Liver (tissue), 9 donors: ENCODE measurements around the gene FNDC8. TPM values are rescaled to one million over a fixed set of nuclear protein-coding genes. Genes with fewer than 3 reads are reported as not detected.

ENCODE experiments used
- DNase-seq: peaks from one replicate; pipeline ENCODE4 v3.0.0-alpha.2; 2017; ENCODE audit warnings: low spot score
- H3K27ac ChIP-seq, 2 donors: one replicate each; pipeline ENCODE4 v1.7.0; 2013; ENCODE audit warnings: inconsistent platforms in 2 of 2, low read length in 2 of 2, control low read depth in 1 of 2, low read depth in 1 of 2, mild to moderate bottlenecking in 1 of 2
- H3K27me3 ChIP-seq, 4 donors: one replicate each; pipeline versions ENCODE4 v1.6.1 to v1.7.0; 2013; ENCODE audit warnings: low read length in 3 of 4, inconsistent platforms in 1 of 4, mild to moderate bottlenecking in 1 of 4, moderate library complexity in 1 of 4; ENCODE audit not compliant: control insufficient read depth in 4 of 4, insufficient read depth in 4 of 4
- H3K36me3 ChIP-seq, 4 donors: one replicate each; pipeline versions ENCODE4 v1.6.1 to v1.7.0; 2013; ENCODE audit warnings: low read length in 3 of 4, mild to moderate bottlenecking in 3 of 4, low read depth in 1 of 4, moderate library complexity in 1 of 4; ENCODE audit not compliant: control insufficient read depth in 4 of 4, insufficient read depth in 3 of 4
- H3K4me1 ChIP-seq, 4 donors: one replicate each; pipeline versions ENCODE4 v1.6.1 to v1.7.0; 2013; ENCODE audit warnings: low read length in 3 of 4, mild to moderate bottlenecking in 3 of 4, moderate library complexity in 1 of 4; ENCODE audit not compliant: control insufficient read depth in 4 of 4, insufficient read depth in 4 of 4
- H3K4me3 ChIP-seq, 3 donors: one replicate each; pipeline versions ENCODE4 v1.6.1 to v1.7.0; 2013; ENCODE audit warnings: low read length in 3 of 3, control low read depth in 1 of 3, low read depth in 1 of 3, mild to moderate bottlenecking in 1 of 3
- H3K9ac ChIP-seq, 2 donors: one replicate each; pipeline ENCODE4 v1.7.0; 2013; ENCODE audit warnings: low read length in 2 of 2, mild to moderate bottlenecking in 2 of 2, moderate library complexity in 2 of 2, control low read depth in 1 of 2, low read depth in 1 of 2
- H3K9me3 ChIP-seq, 4 donors: one replicate each; pipeline versions ENCODE4 v1.6.1 to v1.7.0; 2013; ENCODE audit warnings: low read length in 3 of 4; ENCODE audit not compliant: control insufficient read depth in 4 of 4
- FOXA1 ChIP-seq: IDR thresholded peaks from 2 replicates; pipeline ENCODE4 v1.6.1; 2016; ENCODE audit warnings: antibody characterized with exemption
- FOXA2 ChIP-seq: IDR thresholded peaks from 2 replicates; pipeline ENCODE4 v1.6.1; 2016; ENCODE audit warnings: antibody characterized with exemption
- GABPA ChIP-seq, 2 donors: IDR thresholded peaks in 1 of 2; conservative IDR thresholded peaks in 1 of 2; 2 replicates each; pipeline ENCODE4 v1.6.1; 2016; ENCODE audit warnings: antibody characterized with exemption in 2 of 2, mild to moderate bottlenecking in 1 of 2, moderate library complexity in 1 of 2
- HNF4A ChIP-seq, 2 donors: conservative IDR thresholded peaks; 2 replicates each; pipeline ENCODE4 v1.6.1; 2016; ENCODE audit warnings: antibody characterized with exemption in 2 of 2, mild to moderate bottlenecking in 2 of 2
- JUND ChIP-seq, 2 donors: IDR thresholded peaks; 2 replicates each; pipeline ENCODE4 v1.6.1; 2016; ENCODE audit warnings: antibody characterized with exemption in 2 of 2
- NR2F2 ChIP-seq: IDR thresholded peaks from 2 replicates; pipeline ENCODE4 v1.6.1; 2016; ENCODE audit warnings: antibody characterized with exemption
- RAD21 ChIP-seq, 2 donors: IDR thresholded peaks; 2 replicates each; pipeline ENCODE4 v1.6.1; 2016; ENCODE audit warnings: antibody characterized with exemption in 2 of 2, mild to moderate bottlenecking in 2 of 2
- RXRA ChIP-seq, 2 donors: IDR thresholded peaks; 2 replicates each; pipeline ENCODE4 v1.6.1; 2017 to 2018; ENCODE audit warnings: antibody characterized with exemption in 2 of 2, mild to moderate bottlenecking in 1 of 2
- SP1 ChIP-seq: IDR thresholded peaks from 2 replicates; pipeline ENCODE4 v1.6.1; 2018; ENCODE audit warnings: antibody characterized with exemption, mild to moderate bottlenecking
- TAF1 ChIP-seq: conservative IDR thresholded peaks from 2 replicates; pipeline ENCODE4 v1.6.1; 2016; ENCODE audit warnings: antibody characterized with exemption, mild to moderate bottlenecking
- YY1 ChIP-seq: IDR thresholded peaks from 2 replicates; pipeline ENCODE4 v1.6.1; 2016; ENCODE audit warnings: antibody characterized with exemption, mild to moderate bottlenecking
- WGBS: extraction: QIAGEN DNeasy Blood & Tissue Kit; methylation state at CpG from one replicate; pipeline ENCODE4 v1.1.7; 2013; 5-methylcytosine and 5-hydroxymethylcytosine counted together
- polyA plus RNA-seq, 2 donors: library from polyadenylated mRNA; stranded (reverse) in 1 of 2; unstranded in 1 of 2; fragments of 200-250 nt in 1 of 2; fragments of >200 nt in 1 of 2; fragmentation: Nextera tagmentation in 1 of 2; extraction: Ambion mirVana in 1 of 2; gene quantifications; one replicate each; pipeline versions ENCODE4 v1.2.1 to v1.2.3, GENCODE V29; 2013 to 2015
- total RNA-seq, 2 donors: library from RNA; depleted of rRNA; stranded (reverse); fragments of >200 nt; gene quantifications; one replicate each; pipeline ENCODE4 v1.2.3, GENCODE V29; 2014
- TF ChIP-seq, protein P1 (sequence below): IDR thresholded peaks from 2 replicates; pipeline ENCODE4 v1.6.1; 2016; ENCODE audit warnings: antibody characterized with exemption
- TF ChIP-seq, protein P2 (sequence below): IDR thresholded peaks from 2 replicates; pipeline ENCODE4 v1.6.1; 2016; ENCODE audit warnings: antibody characterized with exemption, mild to moderate bottlenecking
- TF ChIP-seq, protein P3 (sequence below): fragments of 150-350 bp; IDR thresholded peaks from 2 replicates; pipeline ENCODE4 v1.5.1; 2017; ENCODE audit warnings: improper control_type of control experiment, low read depth, low read length; ENCODE audit not compliant: missing input control
- TF ChIP-seq, protein P4 (sequence below): IDR thresholded peaks from 2 replicates; pipeline ENCODE4 v1.6.1; 2016; ENCODE audit warnings: antibody characterized with exemption
- TF ChIP-seq, protein P5 (sequence below): IDR thresholded peaks from 2 replicates; pipeline ENCODE4 v1.6.1; 2016; ENCODE audit warnings: antibody characterized with exemption
- donor health status: healthy.
- donor health status: healthy.
- donor health status: healthy.
- donor health status: healthy.
- donor health status: healthy.

FNDC8 gene
- total and polyA plus RNA-seq, 4 donors: not detected

DNA sequence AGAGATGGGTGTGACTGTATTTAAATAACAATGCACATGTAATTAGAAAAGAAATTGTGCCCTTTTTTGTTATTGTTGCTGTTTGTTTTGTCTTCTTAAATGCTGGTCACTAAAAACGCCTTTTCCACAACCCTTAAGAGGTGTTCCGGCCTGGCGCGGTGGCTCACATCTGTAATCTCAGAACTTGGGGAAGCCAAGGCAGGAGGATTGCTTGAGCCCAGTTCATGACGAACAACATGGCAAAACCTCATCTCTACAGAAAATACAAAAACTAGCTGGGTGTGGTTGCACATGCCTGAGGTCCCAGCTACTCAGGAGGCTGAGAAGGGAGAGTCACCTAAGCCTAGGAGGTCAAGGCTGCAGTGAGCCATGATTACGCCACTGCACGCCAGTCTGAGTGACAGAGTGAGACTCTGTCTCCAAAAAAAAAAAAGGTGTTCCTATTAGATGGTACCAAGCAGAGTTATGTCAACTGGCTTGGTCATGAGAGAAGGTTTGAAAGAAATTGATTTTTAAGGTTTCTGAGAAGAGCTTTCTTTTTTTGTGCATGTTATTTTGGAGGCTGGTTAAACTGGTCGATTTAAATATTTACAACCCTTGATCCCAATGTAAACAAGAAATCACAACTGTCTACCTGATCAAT, 34.4 kb upstream of the FNDC8 start:
- Histone ChIP-seq H3K4me3 (peak overlapping the region; percentile 79 to 97 (median 90)), H3K4me1 (peaks cover 5 to 29% (median 13%) of the 10 kb centered on the region in 4 donors), H3K9ac (peak overlapping the region in 1 of 2 donors; percentile 86), H3K27me3 (no peaks in the 10 kb centered on the region), H3K9me3 (no peaks in the 10 kb centered on the region), H3K27ac (peak overlapping the region; percentile 88 to 96), H3K36me3 (no peaks in the 10 kb centered on the region)
- TF ChIP-seq RAD21 (IDR thresholded peaks at IDR 0.05): peak in 1 of 2 donors; percentile 28
- peak; percentile 62 for TF ChIP-seq NR2F2
- TF ChIP-seq RXRA (IDR thresholded peaks at IDR 0.05): peak in 1 of 2 donors; percentile 58
- peak; percentile 23 for TF ChIP-seq FOXA2
- no peak for TF ChIP-seq TAF1
- no peak for TF ChIP-seq SP1
- no peak for TF ChIP-seq GABPA (IDR thresholded peaks at IDR 0.05 in 1 of 2, conservative IDR thresholded peaks at IDR 0.05 in 1 of 2)
- no peak for TF ChIP-seq FOXA1
- TF ChIP-seq, protein P1, sequence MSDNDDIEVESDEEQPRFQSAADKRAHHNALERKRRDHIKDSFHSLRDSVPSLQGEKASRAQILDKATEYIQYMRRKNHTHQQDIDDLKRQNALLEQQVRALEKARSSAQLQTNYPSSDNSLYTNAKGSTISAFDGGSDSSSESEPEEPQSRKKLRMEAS: no peak
- peak; percentile 38 to 44 for TF ChIP-seq HNF4A (conservative IDR thresholded peaks at IDR 0.05)
- peak in 1 of 2 donors; percentile 30 for TF ChIP-seq JUND (IDR thresholded peaks at IDR 0.05)
- TF ChIP-seq, protein P2, sequence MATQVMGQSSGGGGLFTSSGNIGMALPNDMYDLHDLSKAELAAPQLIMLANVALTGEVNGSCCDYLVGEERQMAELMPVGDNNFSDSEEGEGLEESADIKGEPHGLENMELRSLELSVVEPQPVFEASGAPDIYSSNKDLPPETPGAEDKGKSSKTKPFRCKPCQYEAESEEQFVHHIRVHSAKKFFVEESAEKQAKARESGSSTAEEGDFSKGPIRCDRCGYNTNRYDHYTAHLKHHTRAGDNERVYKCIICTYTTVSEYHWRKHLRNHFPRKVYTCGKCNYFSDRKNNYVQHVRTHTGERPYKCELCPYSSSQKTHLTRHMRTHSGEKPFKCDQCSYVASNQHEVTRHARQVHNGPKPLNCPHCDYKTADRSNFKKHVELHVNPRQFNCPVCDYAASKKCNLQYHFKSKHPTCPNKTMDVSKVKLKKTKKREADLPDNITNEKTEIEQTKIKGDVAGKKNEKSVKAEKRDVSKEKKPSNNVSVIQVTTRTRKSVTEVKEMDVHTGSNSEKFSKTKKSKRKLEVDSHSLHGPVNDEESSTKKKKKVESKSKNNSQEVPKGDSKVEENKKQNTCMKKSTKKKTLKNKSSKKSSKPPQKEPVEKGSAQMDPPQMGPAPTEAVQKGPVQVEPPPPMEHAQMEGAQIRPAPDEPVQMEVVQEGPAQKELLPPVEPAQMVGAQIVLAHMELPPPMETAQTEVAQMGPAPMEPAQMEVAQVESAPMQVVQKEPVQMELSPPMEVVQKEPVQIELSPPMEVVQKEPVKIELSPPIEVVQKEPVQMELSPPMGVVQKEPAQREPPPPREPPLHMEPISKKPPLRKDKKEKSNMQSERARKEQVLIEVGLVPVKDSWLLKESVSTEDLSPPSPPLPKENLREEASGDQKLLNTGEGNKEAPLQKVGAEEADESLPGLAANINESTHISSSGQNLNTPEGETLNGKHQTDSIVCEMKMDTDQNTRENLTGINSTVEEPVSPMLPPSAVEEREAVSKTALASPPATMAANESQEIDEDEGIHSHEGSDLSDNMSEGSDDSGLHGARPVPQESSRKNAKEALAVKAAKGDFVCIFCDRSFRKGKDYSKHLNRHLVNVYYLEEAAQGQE: no peak
- TF ChIP-seq YY1: peak; percentile 40
- WGBS: 64% methylated on average over 8 of the region's 8 CpGs
- DNase-seq: no peak

DNA sequence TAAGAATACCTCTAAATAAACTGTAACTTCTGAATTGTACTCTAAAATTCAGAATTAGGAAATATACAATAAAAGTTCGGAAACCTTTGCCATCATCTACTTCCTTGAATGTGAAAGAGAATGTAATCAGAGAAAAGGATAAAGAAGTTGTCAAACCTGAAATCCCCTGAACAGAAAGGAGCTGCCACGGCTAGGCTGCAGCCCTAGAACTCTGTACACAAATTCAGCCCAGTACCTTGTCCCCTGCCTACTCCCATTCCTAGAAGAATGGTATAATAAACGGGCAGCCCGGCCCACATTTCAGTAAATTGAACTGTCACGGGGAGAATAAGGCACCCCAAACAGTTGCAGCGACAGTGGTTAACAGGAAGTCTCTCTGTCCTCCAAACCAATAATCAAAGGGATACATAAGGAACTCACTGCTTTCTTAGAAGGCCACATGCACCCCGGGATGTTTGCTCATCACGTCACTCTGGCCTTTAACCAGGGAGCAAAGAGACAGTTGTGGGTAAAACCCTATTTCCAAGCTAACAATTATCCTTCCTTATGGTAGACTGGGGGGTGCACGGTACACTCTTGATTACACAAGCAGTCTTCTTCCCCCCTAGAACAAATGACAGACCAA, 33.6 kb upstream of the FNDC8 start:
- peak overlapping the region; percentile 82 to 86 for H3K9ac ChIP-seq
- peak; percentile 60 for DNase-seq
- H3K27me3 ChIP-seq: no peaks in the 10 kb centered on the region
- peaks cover 5 to 29% (median 11%) of the 10 kb centered on the region in 4 donors for H3K4me1 ChIP-seq
- H3K36me3 ChIP-seq: no peaks in the 10 kb centered on the region
- 2% methylated on average over 9 of the region's 9 CpGs for WGBS
- TF ChIP-seq JUND (IDR thresholded peaks at IDR 0.05) (peak; percentile 49 to 59), GABPA (IDR thresholded peaks at IDR 0.05 in 1 of 2, conservative IDR thresholded peaks at IDR 0.05 in 1 of 2) (no peak), YY1 (no peak), FOXA1 (no peak), RXRA (IDR thresholded peaks at IDR 0.05) (peak in 1 of 2 donors; percentile 41), HNF4A (conservative IDR thresholded peaks at IDR 0.05) (peak; percentile 81 to 89), SP1 (peak; percentile 54), TAF1 (no peak)
- TF ChIP-seq, protein P3, sequence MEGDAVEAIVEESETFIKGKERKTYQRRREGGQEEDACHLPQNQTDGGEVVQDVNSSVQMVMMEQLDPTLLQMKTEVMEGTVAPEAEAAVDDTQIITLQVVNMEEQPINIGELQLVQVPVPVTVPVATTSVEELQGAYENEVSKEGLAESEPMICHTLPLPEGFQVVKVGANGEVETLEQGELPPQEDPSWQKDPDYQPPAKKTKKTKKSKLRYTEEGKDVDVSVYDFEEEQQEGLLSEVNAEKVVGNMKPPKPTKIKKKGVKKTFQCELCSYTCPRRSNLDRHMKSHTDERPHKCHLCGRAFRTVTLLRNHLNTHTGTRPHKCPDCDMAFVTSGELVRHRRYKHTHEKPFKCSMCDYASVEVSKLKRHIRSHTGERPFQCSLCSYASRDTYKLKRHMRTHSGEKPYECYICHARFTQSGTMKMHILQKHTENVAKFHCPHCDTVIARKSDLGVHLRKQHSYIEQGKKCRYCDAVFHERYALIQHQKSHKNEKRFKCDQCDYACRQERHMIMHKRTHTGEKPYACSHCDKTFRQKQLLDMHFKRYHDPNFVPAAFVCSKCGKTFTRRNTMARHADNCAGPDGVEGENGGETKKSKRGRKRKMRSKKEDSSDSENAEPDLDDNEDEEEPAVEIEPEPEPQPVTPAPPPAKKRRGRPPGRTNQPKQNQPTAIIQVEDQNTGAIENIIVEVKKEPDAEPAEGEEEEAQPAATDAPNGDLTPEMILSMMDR: no peak
- TF ChIP-seq, protein P4, sequence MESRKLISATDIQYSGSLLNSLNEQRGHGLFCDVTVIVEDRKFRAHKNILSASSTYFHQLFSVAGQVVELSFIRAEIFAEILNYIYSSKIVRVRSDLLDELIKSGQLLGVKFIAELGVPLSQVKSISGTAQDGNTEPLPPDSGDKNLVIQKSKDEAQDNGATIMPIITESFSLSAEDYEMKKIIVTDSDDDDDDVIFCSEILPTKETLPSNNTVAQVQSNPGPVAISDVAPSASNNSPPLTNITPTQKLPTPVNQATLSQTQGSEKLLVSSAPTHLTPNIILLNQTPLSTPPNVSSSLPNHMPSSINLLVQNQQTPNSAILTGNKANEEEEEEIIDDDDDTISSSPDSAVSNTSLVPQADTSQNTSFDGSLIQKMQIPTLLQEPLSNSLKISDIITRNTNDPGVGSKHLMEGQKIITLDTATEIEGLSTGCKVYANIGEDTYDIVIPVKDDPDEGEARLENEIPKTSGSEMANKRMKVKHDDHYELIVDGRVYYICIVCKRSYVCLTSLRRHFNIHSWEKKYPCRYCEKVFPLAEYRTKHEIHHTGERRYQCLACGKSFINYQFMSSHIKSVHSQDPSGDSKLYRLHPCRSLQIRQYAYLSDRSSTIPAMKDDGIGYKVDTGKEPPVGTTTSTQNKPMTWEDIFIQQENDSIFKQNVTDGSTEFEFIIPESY: no peak
- TF ChIP-seq, protein P5, sequence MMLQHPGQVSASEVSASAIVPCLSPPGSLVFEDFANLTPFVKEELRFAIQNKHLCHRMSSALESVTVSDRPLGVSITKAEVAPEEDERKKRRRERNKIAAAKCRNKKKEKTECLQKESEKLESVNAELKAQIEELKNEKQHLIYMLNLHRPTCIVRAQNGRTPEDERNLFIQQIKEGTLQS: peak; percentile 19
- H3K4me3 ChIP-seq: peak overlapping the region; percentile 79 to 97 (median 90)
- peak overlapping the region; percentile 88 to 96 for H3K27ac ChIP-seq
- H3K9me3 ChIP-seq: no peaks in the 10 kb centered on the region
